UCSD-AML1 (cell line): ENCODE data around the gene SYNJ2.

ENCODE experiments used
- DNase-seq: peaks from one replicate; lab custom pipeline; 2025; ENCODE audit not compliant: unreplicated experiment; lab: John Stamatoyannopoulos, UW

Gene SYNJ2

DNA sequence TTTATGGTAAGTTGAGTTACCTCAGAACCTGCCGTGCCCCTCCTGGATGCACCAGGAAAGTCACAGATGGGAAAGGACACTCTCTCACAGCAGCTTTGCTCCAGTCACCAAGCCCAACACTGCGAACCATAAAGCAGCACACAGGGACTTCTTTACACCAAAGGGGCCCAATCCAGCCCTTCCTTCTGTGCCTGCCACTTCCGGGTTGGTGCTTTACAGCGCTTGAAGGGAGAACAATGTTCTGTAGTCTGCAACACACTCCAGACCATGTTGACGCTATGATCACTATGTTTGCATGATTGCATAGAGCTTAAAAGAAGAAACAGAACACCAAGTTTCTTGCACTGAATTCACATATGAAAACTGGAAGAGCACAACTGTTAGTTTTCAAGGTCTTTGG, 129.3 kb downstream of the SYNJ2 start:
- DNase-seq = no peak

- DNase-seq = no peak
Observed at GRCh38 chr6:158111987-158112386, 130.3 kb downstream of the SYNJ2 start.

- DNase-seq = no peak
Observed at GRCh38 chr6:158113802-158114201, 132.1 kb downstream of the SYNJ2 start.

DNA sequence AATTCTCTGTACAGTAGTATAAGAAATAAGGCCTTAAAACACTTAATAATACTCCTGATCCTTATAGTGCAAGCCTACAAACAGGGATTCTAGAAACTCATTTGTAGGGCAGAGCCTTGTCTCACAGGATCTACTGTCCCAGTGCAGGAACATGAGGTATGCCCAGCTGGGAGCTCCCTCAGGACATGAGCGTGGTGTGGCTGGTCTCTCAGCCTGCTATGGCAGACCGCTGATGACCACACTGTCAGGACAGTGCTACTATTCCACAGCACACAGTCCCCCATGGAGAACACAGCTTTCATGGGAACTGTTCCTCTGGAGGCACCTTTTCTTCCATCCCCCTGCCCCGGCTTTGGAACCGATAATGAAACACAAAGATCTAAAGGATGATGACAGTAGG, 133.4 kb downstream of the SYNJ2 start:
- no peak for DNase-seq

DNA sequence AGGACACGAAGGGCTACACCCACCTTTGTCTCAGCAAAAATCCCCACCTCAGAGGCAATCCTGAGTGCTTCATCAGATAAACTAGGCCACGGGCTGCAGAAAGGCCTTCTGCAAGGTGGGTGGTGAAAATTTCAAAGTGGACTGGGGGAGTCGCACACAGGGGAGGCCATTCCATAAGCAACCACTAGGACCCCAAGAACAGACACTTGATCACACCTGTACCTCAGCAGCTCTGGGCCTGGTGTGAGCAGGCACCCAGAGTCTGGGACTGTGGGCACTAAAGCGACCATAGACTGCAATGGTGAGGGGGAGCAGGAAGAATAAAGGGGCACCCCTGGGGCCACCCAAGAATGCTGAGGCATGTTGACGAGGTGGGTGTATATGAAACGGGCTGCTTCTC, 133.8 kb downstream of the SYNJ2 start:
- no peak for DNase-seq

- no peak for DNase-seq
Observed at GRCh38 chr6:158118886-158119285, 137.2 kb downstream of the SYNJ2 start.

GRCh38 chr6:158121335-158121734, 139.7 kb downstream of the SYNJ2 start:
- DNase-seq = no peak

DNA sequence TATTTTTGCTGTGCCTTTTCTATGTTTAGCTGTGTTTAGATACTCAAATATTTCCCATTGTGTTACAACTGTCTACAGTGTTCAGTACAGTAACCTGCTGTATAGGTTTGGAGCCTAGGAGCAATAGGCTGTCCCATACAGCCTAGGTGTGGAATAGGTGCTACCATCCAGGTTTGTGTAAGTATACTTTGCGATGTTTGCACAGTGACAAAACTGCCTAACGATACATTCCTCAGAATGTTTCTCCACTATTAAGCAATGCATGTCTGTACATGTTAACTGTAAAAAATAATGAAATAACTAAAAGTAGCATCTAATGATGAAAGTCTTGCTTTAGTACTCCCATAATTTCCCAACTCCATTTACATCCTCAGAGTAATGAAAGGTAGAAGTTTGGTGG, 140.4 kb downstream of the SYNJ2 start:
- no peak for DNase-seq

GRCh38 chr6:158124288-158124687, 142.6 kb downstream of the SYNJ2 start:
- DNase-seq = no peak

GRCh38 chr6:158125271-158125670, 143.6 kb downstream of the SYNJ2 start:
- DNase-seq = no peak

DNA sequence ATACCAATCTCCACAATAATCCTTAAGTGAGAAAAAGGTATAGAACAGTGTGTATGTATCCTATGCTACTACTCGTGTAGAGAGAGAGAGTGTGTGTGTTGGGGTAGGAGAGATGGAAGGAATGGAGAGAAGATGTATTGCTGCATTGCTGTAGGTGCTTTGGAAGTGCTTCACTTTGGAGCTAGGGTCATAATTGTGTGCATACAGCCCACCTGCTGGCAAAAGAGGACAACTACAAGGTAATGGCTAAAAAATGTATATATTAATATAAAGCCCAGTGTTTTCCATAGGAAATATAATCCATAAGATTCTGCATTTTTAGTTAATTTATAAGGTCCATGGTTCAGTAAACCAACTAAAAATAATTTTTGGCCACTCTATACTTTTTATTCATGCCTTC, 150.3 kb downstream of the SYNJ2 start:
- no peak for DNase-seq

DNA sequence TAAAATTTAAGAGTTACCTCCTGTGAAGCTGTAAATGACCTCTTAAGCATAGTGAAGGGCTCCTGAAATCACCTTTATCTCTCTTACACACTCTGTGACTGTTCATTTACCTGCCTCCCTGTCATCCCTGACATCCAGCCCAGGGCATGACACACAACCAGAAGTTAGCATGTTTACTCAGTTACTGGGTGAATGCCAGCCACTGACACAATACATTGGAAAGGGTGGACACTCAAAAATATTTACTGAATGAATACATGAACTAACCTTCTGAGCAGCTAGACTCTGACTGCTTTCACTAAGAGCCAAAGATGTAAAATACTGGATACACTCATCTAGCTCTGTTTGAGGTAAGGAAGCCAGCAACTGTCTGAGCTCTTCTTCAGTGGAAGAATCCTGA, 161.1 kb downstream of the SYNJ2 start:
- DNase-seq = no peak

DNA sequence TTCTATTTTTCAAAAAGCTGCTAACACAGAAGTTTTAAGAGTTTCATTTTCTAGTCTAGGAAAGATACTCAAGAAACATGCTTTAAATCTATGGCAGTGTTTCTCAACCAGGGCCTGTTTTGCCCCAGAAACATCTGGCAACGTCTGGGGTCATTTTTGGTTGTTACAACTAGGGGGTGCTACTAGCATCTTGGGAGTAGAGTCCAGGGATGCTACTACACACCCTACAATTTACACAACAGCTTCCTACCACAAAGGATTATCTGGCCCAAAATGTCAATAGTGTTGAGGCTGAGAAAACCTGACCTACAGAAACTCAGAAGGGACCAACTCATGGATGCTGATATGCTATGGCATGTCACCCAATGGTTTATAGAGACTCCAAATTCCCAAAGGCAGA, 162.0 kb downstream of the SYNJ2 start:
- DNase-seq = no peak
